Urinary bladder (tissue), 4 donors: ENCODE results near the gene MCMBP. TPM values are rescaled to one million over a fixed set of nuclear protein-coding genes. Genes with fewer than 3 reads are reported as not detected.
"Not testable (repeated sequence)": the region's sequence is repeated elsewhere in the genome, so short reads cannot be mapped to it uniquely, and the experiment has no call there.

ENCODE experiments used
- DNase-seq: peaks from one replicate; pipeline ENCODE4 v3.0.0-alpha.2; 2015; ENCODE audit errors: extremely low spot score
- H3K27ac ChIP-seq: one replicate; pipeline ENCODE4 v1.5.1; 2013; ENCODE audit warnings: low read depth, mild to moderate bottlenecking, moderate library complexity
- H3K36me3 ChIP-seq: one replicate; pipeline ENCODE4 v1.6.1; 2013; ENCODE audit warnings: mild to moderate bottlenecking, moderate library complexity; ENCODE audit not compliant: insufficient read depth
- H3K4me1 ChIP-seq: one replicate; pipeline ENCODE4 v1.6.1; 2013; ENCODE audit warnings: mild to moderate bottlenecking, moderate library complexity; ENCODE audit not compliant: insufficient read depth
- H3K4me3 ChIP-seq: one replicate; pipeline ENCODE4 v1.5.1; 2013; ENCODE audit warnings: low read depth, low read length
- WGBS: extraction: QIAGEN DNeasy Blood & Tissue Kit; methylation state at CpG from one replicate; pipeline ENCODE4 v1.1.7; 2013; 5-methylcytosine and 5-hydroxymethylcytosine counted together
- polyA plus RNA-seq: library from polyadenylated mRNA; stranded (reverse); fragments of 200-250 nt; gene quantifications from one replicate; pipeline ENCODE4 v1.2.3, GENCODE V29; 2013
- total RNA-seq: library from RNA; depleted of rRNA; stranded (reverse); fragments of >200 nt; gene quantifications from one replicate; pipeline ENCODE4 v1.2.3, GENCODE V29; 2014
- donor health status: healthy with polysubstance abuse.
- donor health status: healthy.

Gene MCMBP, protein sequence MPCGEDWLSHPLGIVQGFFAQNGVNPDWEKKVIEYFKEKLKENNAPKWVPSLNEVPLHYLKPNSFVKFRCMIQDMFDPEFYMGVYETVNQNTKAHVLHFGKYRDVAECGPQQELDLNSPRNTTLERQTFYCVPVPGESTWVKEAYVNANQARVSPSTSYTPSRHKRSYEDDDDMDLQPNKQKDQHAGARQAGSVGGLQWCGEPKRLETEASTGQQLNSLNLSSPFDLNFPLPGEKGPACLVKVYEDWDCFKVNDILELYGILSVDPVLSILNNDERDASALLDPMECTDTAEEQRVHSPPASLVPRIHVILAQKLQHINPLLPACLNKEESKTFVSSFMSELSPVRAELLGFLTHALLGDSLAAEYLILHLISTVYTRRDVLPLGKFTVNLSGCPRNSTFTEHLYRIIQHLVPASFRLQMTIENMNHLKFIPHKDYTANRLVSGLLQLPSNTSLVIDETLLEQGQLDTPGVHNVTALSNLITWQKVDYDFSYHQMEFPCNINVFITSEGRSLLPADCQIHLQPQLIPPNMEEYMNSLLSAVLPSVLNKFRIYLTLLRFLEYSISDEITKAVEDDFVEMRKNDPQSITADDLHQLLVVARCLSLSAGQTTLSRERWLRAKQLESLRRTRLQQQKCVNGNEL
- total RNA-seq (60.9 TPM), polyA plus RNA-seq (44.9 TPM)

DNA sequence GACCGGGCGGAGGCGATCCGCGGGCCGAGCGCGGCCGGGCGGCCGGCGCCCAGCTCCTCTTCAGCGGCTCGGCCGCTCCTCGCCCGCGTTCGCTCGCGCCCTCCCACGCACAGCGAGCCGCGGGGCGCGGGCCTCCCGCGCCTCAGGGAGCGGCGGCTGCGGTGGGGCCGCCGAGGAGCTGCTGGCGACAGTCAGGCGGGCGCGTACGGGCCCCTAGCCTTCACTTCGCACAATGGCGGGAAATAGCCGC, at the start of gene MCMBP:
Gene MCMBP, minus strand, starts transcription at position 234 of the 250 bp plus-strand sequence. CDS start 259 bp downstream, outside the sequence.
- Histone ChIP-seq H3K4me1 (no peaks in the 10 kb centered on the region), H3K27ac (peak within 1 kb of the TSS; percentile 86), H3K4me3 (peak within 1 kb of the TSS; percentile 99), H3K36me3 (no peaks in the 10 kb centered on the region)
- DNase-seq = no peak
- WGBS = 0% methylated on average over 42 of the region's 42 CpGs

DNA sequence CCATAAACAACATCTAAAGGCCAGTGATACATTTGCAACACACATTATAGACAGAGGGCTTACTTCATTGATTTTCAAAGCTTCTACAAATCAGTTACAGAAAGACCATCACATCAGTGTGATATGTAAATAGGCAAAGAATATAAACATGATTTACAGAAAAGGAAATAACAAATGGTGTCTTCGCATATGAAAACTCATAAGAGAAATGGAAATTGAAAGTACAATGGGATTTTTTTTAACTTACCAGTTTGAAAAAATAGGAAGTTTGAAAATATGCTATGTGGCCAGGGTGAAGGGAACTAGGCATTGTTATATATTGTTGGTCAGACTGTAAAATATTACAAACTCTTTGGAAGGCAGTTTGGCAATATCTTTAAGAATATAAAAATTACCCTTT, 47.2 kb upstream of the MCMBP start:
- WGBS = 93% methylated on average over 1 of the region's 1 CpG
- Histone ChIP-seq H3K4me1 (no peaks in the 10 kb centered on the region), H3K27ac (no peak overlapping the region), H3K36me3 (peaks cover 9% of the 10 kb centered on the region), H3K4me3 (no peak overlapping the region)
- DNase-seq = no peak

DNA sequence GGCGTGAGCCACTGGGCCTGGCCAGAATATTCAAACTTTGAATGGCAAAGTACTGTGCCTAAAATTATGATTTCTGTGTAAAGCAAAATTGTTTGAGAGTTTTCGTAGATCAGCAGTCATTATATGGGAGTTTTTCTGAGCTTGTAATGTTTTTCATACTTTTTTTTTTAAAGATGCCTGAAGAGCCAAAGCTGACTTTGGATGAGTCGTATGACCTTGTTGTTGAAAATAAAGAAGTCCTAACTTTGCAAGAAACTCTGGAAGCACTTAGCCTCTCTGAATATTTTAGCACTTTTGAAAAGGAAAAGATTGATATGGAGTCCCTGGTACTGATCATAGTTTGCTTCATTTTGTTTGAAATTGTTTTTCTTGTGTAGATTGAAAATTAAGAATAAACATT, 46.6 kb upstream of the MCMBP start:
- DNase-seq = no peak
- 90% methylated on average over 3 of the region's 3 CpGs for WGBS
- Histone ChIP-seq H3K4me3 (no peak overlapping the region), H3K27ac (no peak overlapping the region), H3K4me1 (no peaks in the 10 kb centered on the region), H3K36me3 (peaks cover 9% of the 10 kb centered on the region)

DNA sequence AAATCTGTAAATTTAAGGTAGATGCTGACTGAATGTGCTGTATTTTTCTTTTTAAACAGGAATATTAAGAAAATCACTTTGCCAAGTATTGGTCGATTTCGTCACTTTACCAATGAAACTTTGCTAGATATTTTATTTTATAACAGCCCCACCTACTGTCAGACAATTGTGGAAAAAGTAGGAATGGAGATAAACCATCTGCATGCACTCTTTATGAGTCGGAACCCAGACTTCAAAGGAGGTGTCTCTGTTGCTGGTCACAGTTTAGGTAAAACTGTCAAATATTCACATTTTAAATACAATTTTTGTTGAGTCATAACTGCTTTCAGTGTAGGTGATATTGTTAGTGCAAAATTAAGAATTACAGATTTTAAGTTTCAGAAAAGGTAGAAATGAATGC, 45.1 kb upstream of the MCMBP start:
- peaks cover 9% of the 10 kb centered on the region for H3K36me3 ChIP-seq

DNA sequence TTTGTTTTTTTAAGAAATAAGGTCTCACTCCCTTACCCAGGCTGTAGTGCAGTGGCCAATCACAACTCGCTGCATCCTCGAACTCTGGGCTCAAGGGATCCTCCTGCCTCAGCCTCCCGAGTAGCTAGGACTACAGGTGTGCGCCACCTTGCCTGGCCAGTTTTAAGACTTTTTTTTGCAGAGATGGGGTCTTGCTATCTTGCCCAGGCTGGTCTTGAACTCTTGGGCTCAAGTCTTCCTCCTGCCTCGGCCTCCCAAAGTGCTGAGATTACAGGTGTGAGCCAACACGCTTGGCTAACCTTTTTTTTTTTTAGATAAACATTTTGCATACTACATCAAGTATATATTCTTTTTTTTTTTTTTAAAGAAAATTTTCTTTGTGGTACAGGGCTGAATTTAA, 38.0 kb upstream of the MCMBP start:
- Histone ChIP-seq H3K4me3 (no peak overlapping the region), H3K27ac (no peak overlapping the region), H3K4me1 (no peaks in the 10 kb centered on the region), H3K36me3 (peaks cover 2% of the 10 kb centered on the region)
- 98% methylated on average over 6 of the region's 6 CpGs for WGBS
- DNase-seq = no peak

More for the DNA sequence above, 45.1 kb upstream of the MCMBP start:
- 69% methylated on average over 3 of the region's 3 CpGs for WGBS
- H3K4me3 ChIP-seq = no peak overlapping the region
- no peak overlapping the region for H3K27ac ChIP-seq
- no peaks in the 10 kb centered on the region for H3K4me1 ChIP-seq
- DNase-seq = no peak

DNA sequence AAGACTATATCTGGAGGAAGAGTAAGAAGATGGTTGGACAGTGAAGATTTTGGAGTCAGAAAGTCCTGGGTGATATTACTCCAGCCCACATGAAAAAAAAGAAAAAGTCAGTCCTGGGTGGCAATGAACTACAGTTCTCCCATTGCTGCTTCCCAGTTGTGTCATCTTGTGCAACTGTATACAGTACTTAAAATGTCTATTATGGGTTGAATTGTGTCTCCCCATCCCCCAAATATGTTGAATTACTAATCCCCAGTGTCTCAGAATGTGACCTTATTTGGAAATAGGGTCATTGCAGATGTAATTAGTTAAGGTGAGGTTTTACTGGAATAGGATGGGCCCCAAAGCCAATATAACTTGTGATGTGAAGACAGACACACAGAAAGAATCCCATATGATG, 35.5 kb upstream of the MCMBP start:
- Histone ChIP-seq H3K36me3 (peaks cover 6% of the 10 kb centered on the region), H3K4me1 (no peaks in the 10 kb centered on the region), H3K4me3 (no peak overlapping the region), H3K27ac (no peak overlapping the region)
- no peak for DNase-seq

DNA sequence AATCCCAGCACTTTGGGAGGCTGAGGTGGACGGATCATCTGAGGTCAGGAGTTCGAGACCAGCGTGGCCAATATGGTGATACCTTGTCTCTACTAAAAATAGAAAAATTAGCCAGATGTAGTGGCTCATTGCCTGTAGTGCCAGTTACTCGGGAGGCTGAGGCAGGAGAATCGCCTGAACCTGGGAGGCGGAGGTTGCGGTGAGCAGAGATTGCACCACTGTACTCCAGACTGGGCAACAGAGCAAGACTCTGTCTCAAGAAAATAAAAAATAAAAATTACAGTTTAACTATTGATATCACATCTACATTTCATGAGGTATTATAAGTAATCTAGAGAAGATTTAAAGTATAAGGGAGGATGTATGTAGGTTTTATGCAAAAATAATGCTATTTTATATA, 35.1 kb upstream of the MCMBP start:
- WGBS = 98% methylated on average over 7 of the region's 7 CpGs
- H3K27ac ChIP-seq, H3K4me1 ChIP-seq, DNase-seq, H3K4me3 ChIP-seq, H3K36me3 ChIP-seq: not testable (repeated sequence)

DNA sequence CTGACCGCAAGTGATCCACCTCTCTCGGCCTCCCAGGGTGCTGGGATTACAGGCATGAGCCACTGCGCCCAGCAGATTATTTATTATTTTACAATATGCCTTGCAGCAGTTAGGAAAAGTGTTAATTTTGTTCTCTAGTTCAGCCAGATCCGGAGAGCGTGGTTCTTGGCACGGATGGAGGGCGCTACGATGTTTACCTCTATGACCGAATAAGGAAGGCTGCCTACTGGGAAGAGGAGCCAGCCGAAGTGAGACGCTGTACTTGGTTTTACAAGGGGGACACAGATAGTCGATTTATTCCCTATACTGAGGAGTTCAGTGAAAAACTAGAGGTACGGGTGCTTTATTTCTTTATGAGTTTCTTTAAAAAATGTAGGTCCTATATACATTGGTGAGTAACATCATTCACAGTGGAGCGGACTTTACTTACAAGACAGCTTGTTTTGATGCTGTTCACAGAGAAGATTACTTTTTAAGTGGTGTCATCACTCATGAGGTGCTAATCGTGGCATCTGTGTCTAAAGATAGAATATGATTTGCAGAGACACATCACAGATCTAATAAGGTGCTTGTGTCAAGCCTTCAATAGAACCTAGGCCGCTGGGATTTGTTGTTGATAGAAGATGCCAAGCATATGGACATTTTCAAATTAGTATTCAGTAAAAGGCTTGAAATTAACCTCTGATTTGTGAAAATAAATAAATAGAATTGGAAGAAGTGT, 31.5 kb upstream of the MCMBP start:
- H3K4me3 ChIP-seq = no peak overlapping the region
- H3K4me1 ChIP-seq = no peaks in the 10 kb centered on the region
- DNase-seq = no peak
- WGBS = 87% methylated on average over 16 of the region's 16 CpGs
- no peak overlapping the region for H3K27ac ChIP-seq
- H3K36me3 ChIP-seq = peaks cover 7% of the 10 kb centered on the region

DNA sequence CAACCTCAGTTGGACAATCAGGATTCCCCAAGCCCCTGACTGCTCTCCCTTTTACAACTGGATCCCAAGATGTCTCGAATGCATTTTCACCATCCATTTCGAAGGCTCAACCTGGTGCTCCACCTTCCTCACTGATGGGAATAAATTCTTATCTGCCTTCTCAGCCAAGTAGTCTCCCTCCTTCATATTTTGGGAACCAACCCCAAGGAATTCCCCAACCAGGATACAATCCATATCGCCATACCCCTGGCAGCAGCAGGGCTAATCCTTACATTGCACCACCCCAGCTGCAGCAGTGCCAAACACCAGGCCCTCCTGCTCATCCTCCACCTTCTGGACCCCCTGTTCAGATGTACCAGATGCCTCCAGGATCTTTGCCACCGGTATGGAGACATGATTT, 25.9 kb upstream of the MCMBP start:
- Histone ChIP-seq H3K36me3 (peaks cover 2% of the 10 kb centered on the region), H3K4me3 (no peak overlapping the region), H3K4me1 (no peaks in the 10 kb centered on the region), H3K27ac (no peak overlapping the region)
- no peak for DNase-seq
- 91% methylated on average over 4 of the region's 4 CpGs for WGBS

DNA sequence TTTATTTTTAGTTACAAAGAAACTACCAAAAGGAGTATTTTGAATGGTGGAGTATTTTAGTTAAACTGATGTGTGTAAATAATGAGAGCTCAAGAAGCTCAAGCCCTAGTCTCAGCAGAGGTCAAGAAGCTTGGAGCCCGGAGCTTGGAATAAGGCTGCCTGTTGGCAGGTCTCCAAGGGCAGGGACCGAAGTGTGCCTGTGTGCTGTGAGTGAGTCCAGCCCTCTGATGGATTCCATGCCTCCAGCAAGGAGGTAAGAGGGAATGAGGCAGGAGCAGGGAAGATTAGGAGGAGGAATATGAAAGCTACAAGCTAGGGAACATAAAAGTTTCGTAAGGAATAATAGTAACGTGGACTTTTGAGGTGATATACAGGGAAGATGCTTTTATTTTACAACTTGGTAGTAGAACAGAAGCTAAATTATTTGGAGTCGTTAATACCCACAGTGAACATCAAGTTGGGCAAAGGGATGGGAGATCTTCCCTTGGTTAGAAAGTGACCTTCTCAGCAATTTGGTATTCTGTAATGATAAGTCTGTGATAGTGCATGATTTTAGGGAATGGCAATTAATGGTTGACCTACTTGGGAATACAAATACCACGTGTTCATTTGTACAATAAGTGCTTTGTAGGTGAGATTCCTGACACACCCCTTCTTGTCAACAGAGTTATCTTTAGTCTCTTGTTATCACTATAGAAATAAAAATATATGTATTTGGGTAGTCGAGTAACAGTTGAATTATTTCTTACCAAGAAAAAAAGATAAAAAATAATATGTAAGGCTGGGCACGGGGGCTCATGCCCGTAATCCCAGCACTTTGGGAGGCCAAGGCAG, 24.5 kb upstream of the MCMBP start:
- Histone ChIP-seq H3K4me1 (no peaks in the 10 kb centered on the region), H3K27ac (no peak overlapping the region), H3K36me3 (no peaks in the 10 kb centered on the region), H3K4me3 (no peak overlapping the region)
- no peak for DNase-seq
- WGBS = 57% methylated on average over 9 of the region's 9 CpGs

DNA sequence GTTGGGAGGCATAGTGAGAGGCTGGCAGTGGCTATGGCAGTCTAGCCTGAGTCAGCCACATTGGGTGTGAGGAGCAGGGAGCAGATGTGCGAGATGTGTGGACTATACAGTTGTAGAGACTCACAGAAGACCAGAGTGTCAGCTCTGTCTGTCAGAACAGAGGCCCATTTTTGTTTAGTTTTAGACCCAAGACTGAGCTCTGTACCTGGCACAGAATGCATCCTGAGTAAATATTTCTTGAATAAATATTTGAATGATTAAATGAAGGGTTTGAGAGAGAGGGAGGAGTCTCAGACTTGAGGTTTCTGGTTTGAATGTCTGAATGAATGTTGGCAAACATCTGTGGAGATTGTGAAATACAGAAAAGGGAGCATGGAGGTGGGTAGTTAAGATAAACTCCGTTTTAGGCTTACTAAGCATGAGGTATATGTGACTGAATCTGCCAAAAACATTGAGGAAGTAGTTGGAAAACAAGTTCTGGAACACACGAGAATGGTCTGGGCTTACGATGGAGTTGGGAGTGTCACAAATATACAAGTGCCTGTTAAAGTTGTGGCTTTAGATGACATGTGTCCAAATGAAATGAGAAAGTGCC, 23.5 kb upstream of the MCMBP start:
- H3K4me3 ChIP-seq = no peak overlapping the region
- 24% methylated on average over 4 of the region's 4 CpGs for WGBS

DNA sequence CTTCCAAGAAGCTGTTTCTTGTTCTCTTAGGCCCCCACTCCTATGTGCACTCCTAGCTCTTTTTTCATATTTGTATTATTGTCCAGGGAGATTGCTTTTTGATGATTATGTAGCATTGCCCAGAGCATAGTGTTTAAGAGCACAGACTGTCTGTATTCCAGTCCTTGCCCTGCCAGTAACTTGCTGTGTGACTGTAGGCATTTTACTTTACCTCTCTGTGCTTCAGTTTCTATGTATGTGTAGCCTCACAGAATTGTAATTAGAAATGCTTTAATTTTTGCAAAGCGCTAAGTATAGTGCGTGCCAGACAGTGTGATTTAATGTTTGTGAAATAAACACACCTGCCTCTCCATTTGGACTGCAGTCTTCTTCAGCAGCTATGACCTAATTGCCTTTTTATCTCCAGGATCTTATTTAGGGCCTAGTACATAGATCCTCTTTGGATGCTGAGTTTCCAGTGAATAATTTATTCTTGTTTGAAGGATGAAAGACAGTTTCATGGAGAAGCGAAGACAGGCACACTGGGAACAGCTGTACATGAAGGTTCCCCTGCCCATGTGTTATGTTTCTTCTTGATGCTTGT, 21.3 kb upstream of the MCMBP start:
- Histone ChIP-seq H3K36me3 (no peaks in the 10 kb centered on the region), H3K27ac (no peak overlapping the region), H3K4me1 (no peaks in the 10 kb centered on the region), H3K4me3 (no peak overlapping the region)
- WGBS = 94% methylated on average over 3 of the region's 3 CpGs
- no peak for DNase-seq

More for the DNA sequence above, 23.5 kb upstream of the MCMBP start:
- no peak for DNase-seq
- no peaks in the 10 kb centered on the region for H3K36me3 ChIP-seq
- no peaks in the 10 kb centered on the region for H3K4me1 ChIP-seq
- H3K27ac ChIP-seq = peak overlapping the region; percentile 4

DNA sequence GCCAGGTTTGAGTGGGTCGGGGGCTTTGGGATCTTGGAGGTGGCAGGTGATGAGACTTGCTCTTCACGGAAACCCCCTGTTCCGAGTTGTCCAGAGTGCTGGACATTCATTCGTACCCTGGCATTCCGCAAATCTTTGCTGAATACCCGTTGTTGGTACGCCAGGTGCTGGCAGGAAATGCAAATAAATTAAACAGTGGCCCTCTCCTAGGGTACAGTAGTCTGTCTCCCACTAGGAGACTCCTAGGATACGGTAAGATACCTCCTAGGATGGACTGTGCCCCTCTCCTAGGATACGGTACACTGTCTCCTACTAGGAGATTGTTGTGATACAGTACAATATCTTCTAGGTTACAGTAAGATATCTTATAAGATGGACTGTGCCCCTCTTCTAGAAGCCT, 20.4 kb upstream of the MCMBP start:
- H3K36me3 ChIP-seq = no peaks in the 10 kb centered on the region
- WGBS = 2% methylated on average over 9 of the region's 9 CpGs

More for the DNA sequence above, 20.4 kb upstream of the MCMBP start:
- no peak for DNase-seq
- Histone ChIP-seq H3K4me1 (no peaks in the 10 kb centered on the region), H3K4me3 (peak overlapping the region; percentile 94), H3K27ac (peak overlapping the region; percentile 68)
